GM23338 (cell line): Measurements from ENCODE around the gene YTHDF1. TPM values are rescaled to one million over a fixed set of nuclear protein-coding genes. Genes with fewer than 3 reads are reported as not detected.

Experiments
- ATAC-seq: fragments of 200-7000 bp; cut with Tn5 transposase; 3 replicates; pipeline ENCODE4 v1.9.1; 2020
- DNase-seq: peaks from one replicate; pipeline ENCODE4 v3.0.0-alpha.2; 2015; ENCODE audit warnings: low spot score
- H2AFZ ChIP-seq: fragments of 200-600 bp; sonication (generic); 2 replicates; pipeline ENCODE4 v1.8.0; 2016; ENCODE audit warnings: antibody characterized with exemption, mild to moderate bottlenecking, moderate library complexity
- H3F3A ChIP-seq: fragments of 200-600 bp; sonication (generic); replicated peaks from 2 replicates; pipeline ENCODE4 v1.8.0; 2017; ENCODE audit warnings: antibody characterized with exemption, mixed run types, low read depth
- H3K27ac ChIP-seq: fragments of 200-600 bp; sonication (generic); 2 replicates; pipeline ENCODE4 v1.6.1; 2016; ENCODE audit warnings: low read depth
- H3K27me3 ChIP-seq: fragments of 200-600 bp; sonication (generic); 2 replicates; pipeline ENCODE4 v1.8.0; 2016; ENCODE audit warnings: mild to moderate bottlenecking, mixed run types, moderate library complexity; ENCODE audit not compliant: insufficient read depth
- H3K36me3 ChIP-seq: fragments of 200-600 bp; sonication (generic); 2 replicates; pipeline ENCODE4 v1.8.0; 2016; ENCODE audit warnings: mild to moderate bottlenecking; ENCODE audit not compliant: insufficient read depth
- H3K4me1 ChIP-seq: fragments of 200-600 bp; sonication (generic); 2 replicates; pipeline ENCODE4 v1.8.0; 2016; ENCODE audit warnings: mild to moderate bottlenecking, moderate library complexity; ENCODE audit not compliant: insufficient read depth
- H3K4me2 ChIP-seq: fragments of 200-600 bp; sonication (generic); 2 replicates; pipeline ENCODE4 v1.7.1; 2017; ENCODE audit warnings: mixed run types
- H3K4me3 ChIP-seq: fragments of 200-600 bp; sonication (generic); 2 replicates; pipeline ENCODE4 v1.6.1; 2016; ENCODE audit warnings: mixed run types
- H3K79me2 ChIP-seq: fragments of 200-600 bp; sonication (generic); replicated peaks from 2 replicates; pipeline ENCODE4 v1.8.0; 2017; ENCODE audit warnings: mild to moderate bottlenecking; ENCODE audit not compliant: insufficient read depth
- H3K9me2 ChIP-seq: fragments of 200-600 bp; sonication (generic); 2 replicates; pipeline ENCODE4 v1.8.0; 2017; ENCODE audit not compliant: insufficient read depth
- H4K20me1 ChIP-seq: fragments of 200-600 bp; sonication (generic); replicated peaks from 2 replicates; pipeline ENCODE4 v1.8.0; 2017; ENCODE audit warnings: mild to moderate bottlenecking; ENCODE audit not compliant: insufficient read depth
- H3K27ac Mint-ChIP-seq: 2 replicates; pipeline ENCODE4 v1.8.0; 2020; ENCODE audit warnings: inconsistent platforms, mild to moderate bottlenecking, moderate library complexity, mixed read lengths
- H3K27me3 Mint-ChIP-seq: 3 replicates; pipeline ENCODE4 v1.8.0; 2022; ENCODE audit warnings: low read depth, mild to moderate bottlenecking, moderate library complexity, mixed read lengths, inconsistent platforms; ENCODE audit not compliant: insufficient read depth, poor library complexity
- H3K36me3 Mint-ChIP-seq: 3 replicates; pipeline ENCODE4 v1.8.0; 2021; ENCODE audit warnings: low read depth, mild to moderate bottlenecking, inconsistent platforms, moderate library complexity, mixed read lengths
- H3K4me1 Mint-ChIP-seq: 3 replicates; pipeline ENCODE4 v1.8.0; 2020; ENCODE audit warnings: mild to moderate bottlenecking, inconsistent platforms, mixed read lengths
- H3K4me3 Mint-ChIP-seq: 3 replicates; pipeline ENCODE4 v1.8.0; 2021; ENCODE audit warnings: moderate library complexity, mild to moderate bottlenecking, inconsistent platforms, mixed read lengths
- H3K9me3 Mint-ChIP-seq: 3 replicates; pipeline ENCODE4 v1.8.0; 2020; ENCODE audit warnings: moderate library complexity, mild to moderate bottlenecking, inconsistent platforms, mixed read lengths
- CREB1 ChIP-seq: fragments of 250-450 bp; sonication (Bioruptor Pico); IDR thresholded peaks from 2 replicates; pipeline ENCODE4 v1.5.0; 2020; ENCODE audit warnings: low read depth, mild to moderate bottlenecking, moderate library complexity
- EZH2phosphoT487 ChIP-seq: fragments of 200-600 bp; sonication (generic); IDR thresholded peaks from one replicate; pipeline ENCODE4 v1.8.1; 2018; ENCODE audit warnings: antibody characterized with exemption; ENCODE audit not compliant: unreplicated experiment
- JUNB ChIP-seq: IDR thresholded peaks from one replicate; pipeline ENCODE4 v1.6.1; 2016; ENCODE audit warnings: antibody characterized with exemption; ENCODE audit not compliant: unreplicated experiment
- NANOG ChIP-seq: IDR thresholded peaks from 2 replicates; pipeline ENCODE4 v1.6.1; 2016; ENCODE audit warnings: antibody characterized with exemption, borderline replicate concordance
- POLR2AphosphoS5 ChIP-seq: IDR thresholded peaks from 2 replicates; pipeline ENCODE4 v1.6.1; 2016; ENCODE audit warnings: antibody characterized with exemption, low read depth
- ZNF114 ChIP-seq: fragments of 250-450 bp; sonication (Bioruptor Pico); IDR thresholded peaks from 2 replicates; pipeline ENCODE4 v1.5.0; 2020; ENCODE audit warnings: mild to moderate bottlenecking, moderate library complexity
- polyA plus RNA-seq: library from polyadenylated mRNA; unstranded; fragments of >200 nt; fragmentation: Nextera tagmentation; extraction: Ambion mirVana; gene quantifications from 2 replicates; pipeline ENCODE4 v1.2.1, GENCODE V29; 2016
- total RNA-seq: library from RNA; depleted of rRNA; stranded (reverse); fragments of >200 nt; shearing (Covaris generic); gene quantifications from 2 replicates; pipeline ENCODE4 v1.2.3, GENCODE V29; 2014
- TF ChIP-seq, protein P1 (sequence below): IDR thresholded peaks from one replicate; pipeline ENCODE4 v1.6.1; 2018; ENCODE audit warnings: antibody characterized with exemption; ENCODE audit not compliant: unreplicated experiment
- TF ChIP-seq, protein P2 (sequence below), 2 experiments: fragments of 200-600 bp in 1 of 2; sonication (generic) in 1 of 2; conservative IDR thresholded peaks; 2 replicates each; pipeline versions ENCODE4 v1.5.1 to v1.6.1; 2016 to 2017; ENCODE audit warnings: antibody characterized with exemption in 2 of 2, low read depth in 2 of 2, mild to moderate bottlenecking in 2 of 2, moderate library complexity in 1 of 2

Gene YTHDF1
- total and polyA plus RNA-seq, 2 experiments from 2014 or later: 30.9 to 64.3 TPM

DNA sequence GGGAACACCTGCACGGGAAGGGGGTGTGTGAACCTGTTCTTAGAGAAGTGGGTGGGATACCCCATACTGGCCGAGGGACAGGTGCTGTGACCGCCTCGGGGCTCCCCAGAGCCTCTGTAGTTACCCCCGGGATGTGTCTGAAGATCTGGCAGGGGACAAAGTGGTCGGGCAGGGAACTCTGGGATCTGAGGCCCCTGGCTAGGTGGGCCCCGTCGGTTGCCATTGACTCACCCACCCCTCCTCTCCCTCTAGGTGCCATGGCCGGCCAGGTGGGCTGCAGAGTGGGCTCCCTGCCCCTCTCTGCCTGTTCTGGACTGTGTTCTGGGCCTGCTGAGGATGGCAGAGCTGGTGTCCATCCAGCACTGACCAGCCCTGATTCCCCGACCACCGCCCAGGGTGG, 24.1 kb upstream of the YTHDF1 start (continued):
- TF ChIP-seq, protein P1, sequence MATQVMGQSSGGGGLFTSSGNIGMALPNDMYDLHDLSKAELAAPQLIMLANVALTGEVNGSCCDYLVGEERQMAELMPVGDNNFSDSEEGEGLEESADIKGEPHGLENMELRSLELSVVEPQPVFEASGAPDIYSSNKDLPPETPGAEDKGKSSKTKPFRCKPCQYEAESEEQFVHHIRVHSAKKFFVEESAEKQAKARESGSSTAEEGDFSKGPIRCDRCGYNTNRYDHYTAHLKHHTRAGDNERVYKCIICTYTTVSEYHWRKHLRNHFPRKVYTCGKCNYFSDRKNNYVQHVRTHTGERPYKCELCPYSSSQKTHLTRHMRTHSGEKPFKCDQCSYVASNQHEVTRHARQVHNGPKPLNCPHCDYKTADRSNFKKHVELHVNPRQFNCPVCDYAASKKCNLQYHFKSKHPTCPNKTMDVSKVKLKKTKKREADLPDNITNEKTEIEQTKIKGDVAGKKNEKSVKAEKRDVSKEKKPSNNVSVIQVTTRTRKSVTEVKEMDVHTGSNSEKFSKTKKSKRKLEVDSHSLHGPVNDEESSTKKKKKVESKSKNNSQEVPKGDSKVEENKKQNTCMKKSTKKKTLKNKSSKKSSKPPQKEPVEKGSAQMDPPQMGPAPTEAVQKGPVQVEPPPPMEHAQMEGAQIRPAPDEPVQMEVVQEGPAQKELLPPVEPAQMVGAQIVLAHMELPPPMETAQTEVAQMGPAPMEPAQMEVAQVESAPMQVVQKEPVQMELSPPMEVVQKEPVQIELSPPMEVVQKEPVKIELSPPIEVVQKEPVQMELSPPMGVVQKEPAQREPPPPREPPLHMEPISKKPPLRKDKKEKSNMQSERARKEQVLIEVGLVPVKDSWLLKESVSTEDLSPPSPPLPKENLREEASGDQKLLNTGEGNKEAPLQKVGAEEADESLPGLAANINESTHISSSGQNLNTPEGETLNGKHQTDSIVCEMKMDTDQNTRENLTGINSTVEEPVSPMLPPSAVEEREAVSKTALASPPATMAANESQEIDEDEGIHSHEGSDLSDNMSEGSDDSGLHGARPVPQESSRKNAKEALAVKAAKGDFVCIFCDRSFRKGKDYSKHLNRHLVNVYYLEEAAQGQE: no peak
- TF ChIP-seq ZNF114 (CRISPR knock-in tag) (no peak), NANOG (no peak)
- TF ChIP-seq, protein P2, sequence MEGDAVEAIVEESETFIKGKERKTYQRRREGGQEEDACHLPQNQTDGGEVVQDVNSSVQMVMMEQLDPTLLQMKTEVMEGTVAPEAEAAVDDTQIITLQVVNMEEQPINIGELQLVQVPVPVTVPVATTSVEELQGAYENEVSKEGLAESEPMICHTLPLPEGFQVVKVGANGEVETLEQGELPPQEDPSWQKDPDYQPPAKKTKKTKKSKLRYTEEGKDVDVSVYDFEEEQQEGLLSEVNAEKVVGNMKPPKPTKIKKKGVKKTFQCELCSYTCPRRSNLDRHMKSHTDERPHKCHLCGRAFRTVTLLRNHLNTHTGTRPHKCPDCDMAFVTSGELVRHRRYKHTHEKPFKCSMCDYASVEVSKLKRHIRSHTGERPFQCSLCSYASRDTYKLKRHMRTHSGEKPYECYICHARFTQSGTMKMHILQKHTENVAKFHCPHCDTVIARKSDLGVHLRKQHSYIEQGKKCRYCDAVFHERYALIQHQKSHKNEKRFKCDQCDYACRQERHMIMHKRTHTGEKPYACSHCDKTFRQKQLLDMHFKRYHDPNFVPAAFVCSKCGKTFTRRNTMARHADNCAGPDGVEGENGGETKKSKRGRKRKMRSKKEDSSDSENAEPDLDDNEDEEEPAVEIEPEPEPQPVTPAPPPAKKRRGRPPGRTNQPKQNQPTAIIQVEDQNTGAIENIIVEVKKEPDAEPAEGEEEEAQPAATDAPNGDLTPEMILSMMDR (conservative IDR thresholded peaks at IDR 0.05; ENCODE audit: low read depth in 2 of 2): no peak

DNA sequence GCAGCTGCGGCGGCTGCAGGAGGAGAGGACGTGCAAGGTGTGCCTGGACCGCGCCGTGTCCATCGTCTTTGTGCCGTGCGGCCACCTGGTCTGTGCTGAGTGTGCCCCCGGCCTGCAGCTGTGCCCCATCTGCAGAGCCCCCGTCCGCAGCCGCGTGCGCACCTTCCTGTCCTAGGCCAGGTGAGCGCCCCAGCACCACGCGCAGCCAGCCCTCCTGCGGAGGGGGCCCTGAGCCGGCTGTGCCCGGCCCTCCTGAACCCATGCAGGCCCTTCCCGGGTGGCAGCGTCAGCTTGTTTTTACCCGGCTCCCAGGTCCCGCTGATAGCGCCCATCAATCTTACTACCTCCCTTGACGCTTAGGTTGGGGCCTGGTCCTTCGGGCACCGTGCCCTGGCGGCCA, 23.5 kb upstream of the YTHDF1 start:
- H4K20me1 ChIP-seq: no peaks in the 10 kb centered on the region
- DNase-seq (no peak), ATAC-seq (no peak)
- no peaks in the 10 kb centered on the region for H3K4me1 ChIP-seq
- H3K27ac ChIP-seq: no peak overlapping the region
- no peaks in the 10 kb centered on the region for H3K36me3 ChIP-seq
- Mint-ChIP-seq H3K9me3 (no peaks in the 10 kb centered on the region), H3K27ac (no peak overlapping the region), H3K27me3 (peaks cover 4% of the 10 kb centered on the region), H3K4me3 (no peak overlapping the region), H3K36me3 (no peaks in the 10 kb centered on the region), H3K4me1 (peaks cover 5% of the 10 kb centered on the region; the same call in 2 of the 3 replicates)
- no peak overlapping the region for H2AFZ ChIP-seq
- no peaks in the 10 kb centered on the region for H3K79me2 ChIP-seq
- no peaks in the 10 kb centered on the region for H3F3A ChIP-seq
- H3K27me3 ChIP-seq: no peaks in the 10 kb centered on the region
- no peaks in the 10 kb centered on the region for H3K9me2 ChIP-seq
- H3K4me3 ChIP-seq: no peak overlapping the region
- TF ChIP-seq EZH2phosphoT487 (no peak), POLR2AphosphoS5 (no peak), CREB1 (no peak), JUNB (no peak)
- H3K4me2 ChIP-seq: no peak overlapping the region

DNA sequence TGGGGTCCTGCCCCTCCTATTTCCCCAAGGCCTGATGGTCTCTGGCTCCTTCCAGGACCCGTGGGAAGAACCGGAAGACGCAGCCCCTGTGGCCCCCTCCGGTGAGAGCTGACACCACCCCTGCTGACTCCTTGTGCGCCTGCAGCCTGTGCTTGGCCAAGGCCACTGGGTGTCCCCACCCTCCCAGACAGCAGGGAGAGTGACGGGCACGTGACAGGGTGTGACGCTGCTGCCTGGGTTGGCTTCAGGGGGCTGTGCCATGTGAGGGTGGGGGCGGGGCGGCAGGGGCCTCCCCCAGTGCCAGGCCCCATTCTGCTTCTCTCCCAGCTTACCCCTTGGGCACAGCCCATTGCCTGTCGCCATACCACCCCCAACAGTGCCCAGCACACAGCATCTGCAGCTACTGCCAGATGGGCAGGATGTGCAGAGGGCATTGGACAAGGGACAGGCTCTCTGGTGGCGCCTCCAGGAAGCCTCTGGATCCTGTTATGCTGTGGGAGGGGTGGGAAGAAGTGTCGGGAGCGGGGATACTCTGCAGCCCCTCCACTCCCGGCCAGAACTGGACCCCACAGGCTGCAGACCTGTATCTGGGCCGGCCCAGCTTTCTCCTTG, 22.7 kb upstream of the YTHDF1 start:
- Histone ChIP-seq H3K4me2 (no peak overlapping the region), H3K4me3 (no peak overlapping the region), H3K27me3 (no peaks in the 10 kb centered on the region), H2AFZ (no peak overlapping the region), H3K79me2 (no peaks in the 10 kb centered on the region), H3K36me3 (no peaks in the 10 kb centered on the region), H3K9me2 (no peaks in the 10 kb centered on the region), H4K20me1 (no peaks in the 10 kb centered on the region), H3F3A (no peaks in the 10 kb centered on the region), H3K4me1 (no peaks in the 10 kb centered on the region), H3K27ac (no peak overlapping the region)
- no peaks in the 10 kb centered on the region for H3K9me3 Mint-ChIP-seq
- ATAC-seq: no peak
- no peak overlapping the region for H3K4me3 Mint-ChIP-seq
- H3K4me1 Mint-ChIP-seq: peaks cover 5% of the 10 kb centered on the region; the same call in 2 of the 3 replicates
- no peak for DNase-seq
- H3K27ac Mint-ChIP-seq: no peak overlapping the region
- H3K27me3 Mint-ChIP-seq: peaks cover 4% of the 10 kb centered on the region
- TF ChIP-seq, protein P1: no peak
- TF ChIP-seq, protein P2 (conservative IDR thresholded peaks at IDR 0.05; ENCODE audit: low read depth in 2 of 2): peak in 1 of 2 experiments; percentile 24; a peak in 2 of 4 replicates
- no peaks in the 10 kb centered on the region for H3K36me3 Mint-ChIP-seq
